Measurements from ENCODE around the gene POU2AF1.

- TF ChIP-seq POLR2A (IDR thresholded peaks at IDR 0.05; ENCODE audit: low read length): no peak
- no peak for TF ChIP-seq GATA1 (IDR thresholded peaks at IDR 0.05; ENCODE audit: low read depth, low read length)
Observed at GRCh38 chr11:111356660-111357048, 22.4 kb downstream of the POU2AF1 start.
